ENCODE data around the gene ERMARD.

- TF ChIP-seq EZH2phosphoT487 (conservative IDR thresholded peaks at IDR 0.05; ENCODE audit: low read length) (no peak), CTCF (IDR thresholded peaks at IDR 0.05; ENCODE audit: insufficient read depth, low read length, poor library complexity, severe bottlenecking) (no peak)
Observed at GRCh38 chr6:169820358-169820757, 68.9 kb downstream of the ERMARD start.
